ENCODE results near the gene DUS1L. TPM values are rescaled to one million over a fixed set of nuclear protein-coding genes. Genes with fewer than 3 reads are reported as not detected.

Gene DUS1L
- total RNA-seq, 1 donor from 2014 or later = 73.3 TPM

DNA sequence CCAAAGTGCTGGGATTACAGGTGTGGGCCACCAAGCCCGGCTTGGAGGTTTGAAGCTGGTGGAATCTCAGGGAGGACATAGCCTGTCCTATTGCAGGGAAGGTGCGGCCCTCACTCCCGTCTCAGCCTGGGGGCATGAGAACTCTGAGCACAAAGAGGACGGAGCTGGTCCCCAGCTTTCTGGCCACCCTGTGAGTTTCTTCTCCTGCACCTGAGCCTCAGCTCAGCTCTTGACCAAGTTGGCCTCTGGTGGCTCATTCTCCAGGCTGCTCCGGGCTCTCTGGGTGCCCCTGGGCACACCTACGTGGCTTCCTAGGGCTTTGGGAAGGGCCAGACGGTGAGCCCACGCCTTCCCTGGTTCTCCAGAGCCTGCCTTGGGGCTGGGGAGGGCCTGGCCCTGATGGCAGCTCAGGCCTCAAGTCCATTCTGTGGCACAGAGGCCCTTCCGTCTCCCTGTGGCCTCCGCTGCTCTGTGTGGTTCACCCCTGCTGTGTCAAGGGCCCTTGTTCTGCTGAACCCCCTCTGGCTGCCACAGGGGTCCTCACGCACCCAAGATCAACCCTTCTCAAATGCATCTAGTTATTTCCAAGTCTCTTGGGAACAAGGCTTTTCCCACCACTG lies 39.3 kb upstream of the DUS1L start:
- peaks cover 28% of the 10 kb centered on the region for H3K4me1 Mint-ChIP-seq (ENCODE audit: unreplicated experiment)
- no peak overlapping the region for H3K27ac Mint-ChIP-seq (ENCODE audit: unreplicated experiment)
- H3K27me3 Mint-ChIP-seq (ENCODE audit: unreplicated experiment) = no peaks in the 10 kb centered on the region
- no peak overlapping the region for H3K4me3 Mint-ChIP-seq (ENCODE audit: unreplicated experiment)
- DNase-seq (ENCODE audit: extremely low spot score, unreplicated experiment) = no peak
- no peaks in the 10 kb centered on the region for H3K9me3 Mint-ChIP-seq (ENCODE audit: unreplicated experiment)
- TF ChIP-seq, protein P1, sequence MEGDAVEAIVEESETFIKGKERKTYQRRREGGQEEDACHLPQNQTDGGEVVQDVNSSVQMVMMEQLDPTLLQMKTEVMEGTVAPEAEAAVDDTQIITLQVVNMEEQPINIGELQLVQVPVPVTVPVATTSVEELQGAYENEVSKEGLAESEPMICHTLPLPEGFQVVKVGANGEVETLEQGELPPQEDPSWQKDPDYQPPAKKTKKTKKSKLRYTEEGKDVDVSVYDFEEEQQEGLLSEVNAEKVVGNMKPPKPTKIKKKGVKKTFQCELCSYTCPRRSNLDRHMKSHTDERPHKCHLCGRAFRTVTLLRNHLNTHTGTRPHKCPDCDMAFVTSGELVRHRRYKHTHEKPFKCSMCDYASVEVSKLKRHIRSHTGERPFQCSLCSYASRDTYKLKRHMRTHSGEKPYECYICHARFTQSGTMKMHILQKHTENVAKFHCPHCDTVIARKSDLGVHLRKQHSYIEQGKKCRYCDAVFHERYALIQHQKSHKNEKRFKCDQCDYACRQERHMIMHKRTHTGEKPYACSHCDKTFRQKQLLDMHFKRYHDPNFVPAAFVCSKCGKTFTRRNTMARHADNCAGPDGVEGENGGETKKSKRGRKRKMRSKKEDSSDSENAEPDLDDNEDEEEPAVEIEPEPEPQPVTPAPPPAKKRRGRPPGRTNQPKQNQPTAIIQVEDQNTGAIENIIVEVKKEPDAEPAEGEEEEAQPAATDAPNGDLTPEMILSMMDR (IDR thresholded peaks at IDR 0.05) = no peak
- H3K36me3 Mint-ChIP-seq (ENCODE audit: unreplicated experiment) = no peaks in the 10 kb centered on the region

DNA sequence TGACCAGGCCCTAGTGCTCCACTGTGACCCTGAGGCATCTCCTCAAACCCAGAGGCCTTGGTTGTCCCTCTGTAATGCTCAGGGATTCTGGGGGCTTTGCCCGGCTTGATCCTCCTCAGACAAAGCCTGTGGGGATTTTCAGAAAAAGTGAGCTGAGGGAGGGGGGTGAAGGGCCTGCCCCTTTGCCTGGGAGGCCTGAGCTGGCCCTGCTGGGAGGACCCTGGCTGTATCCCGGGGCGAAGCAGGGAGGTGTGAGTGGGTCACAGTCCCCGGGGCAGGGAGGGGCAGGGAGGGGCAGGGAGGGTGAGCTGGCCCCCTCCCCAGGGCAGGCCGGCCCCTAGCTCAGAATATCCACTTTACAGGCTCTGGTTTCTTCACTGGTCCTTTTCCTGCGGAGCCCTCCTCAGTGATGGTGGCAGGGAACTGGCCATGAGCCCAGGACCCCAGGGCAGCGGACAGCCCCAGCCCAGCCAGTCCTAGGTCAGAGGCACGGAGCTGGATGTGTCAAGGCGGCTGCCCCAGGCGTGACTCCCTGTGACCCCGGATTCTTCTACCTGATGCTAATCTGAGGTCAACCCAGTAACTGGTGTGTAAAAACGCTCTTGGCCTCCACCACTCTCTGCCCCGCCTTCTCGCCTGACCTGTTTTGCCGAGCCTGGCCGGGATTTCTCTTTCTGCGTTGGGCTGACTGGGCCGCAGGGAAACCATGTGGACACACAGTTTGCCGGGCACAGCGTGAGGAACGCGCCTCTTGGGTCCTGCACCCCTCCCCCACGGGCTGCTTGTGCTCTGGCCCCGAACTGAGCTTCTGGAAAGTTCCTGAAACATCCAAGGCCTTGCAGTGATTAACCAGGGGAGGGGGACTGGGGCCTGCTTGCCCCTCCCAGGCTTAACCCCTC lies 38.2 kb upstream of the DUS1L start:
- Mint-ChIP-seq H3K9me3 (ENCODE audit: unreplicated experiment) (no peaks in the 10 kb centered on the region), H3K36me3 (ENCODE audit: unreplicated experiment) (no peaks in the 10 kb centered on the region), H3K27ac (ENCODE audit: unreplicated experiment) (no peak overlapping the region), H3K4me3 (ENCODE audit: unreplicated experiment) (no peak overlapping the region), H3K27me3 (ENCODE audit: unreplicated experiment) (no peaks in the 10 kb centered on the region), H3K4me1 (ENCODE audit: unreplicated experiment) (peaks cover 35% of the 10 kb centered on the region)
- TF ChIP-seq, protein P1 (IDR thresholded peaks at IDR 0.05) = no peak
- no peak for DNase-seq (ENCODE audit: extremely low spot score, unreplicated experiment)

DNA sequence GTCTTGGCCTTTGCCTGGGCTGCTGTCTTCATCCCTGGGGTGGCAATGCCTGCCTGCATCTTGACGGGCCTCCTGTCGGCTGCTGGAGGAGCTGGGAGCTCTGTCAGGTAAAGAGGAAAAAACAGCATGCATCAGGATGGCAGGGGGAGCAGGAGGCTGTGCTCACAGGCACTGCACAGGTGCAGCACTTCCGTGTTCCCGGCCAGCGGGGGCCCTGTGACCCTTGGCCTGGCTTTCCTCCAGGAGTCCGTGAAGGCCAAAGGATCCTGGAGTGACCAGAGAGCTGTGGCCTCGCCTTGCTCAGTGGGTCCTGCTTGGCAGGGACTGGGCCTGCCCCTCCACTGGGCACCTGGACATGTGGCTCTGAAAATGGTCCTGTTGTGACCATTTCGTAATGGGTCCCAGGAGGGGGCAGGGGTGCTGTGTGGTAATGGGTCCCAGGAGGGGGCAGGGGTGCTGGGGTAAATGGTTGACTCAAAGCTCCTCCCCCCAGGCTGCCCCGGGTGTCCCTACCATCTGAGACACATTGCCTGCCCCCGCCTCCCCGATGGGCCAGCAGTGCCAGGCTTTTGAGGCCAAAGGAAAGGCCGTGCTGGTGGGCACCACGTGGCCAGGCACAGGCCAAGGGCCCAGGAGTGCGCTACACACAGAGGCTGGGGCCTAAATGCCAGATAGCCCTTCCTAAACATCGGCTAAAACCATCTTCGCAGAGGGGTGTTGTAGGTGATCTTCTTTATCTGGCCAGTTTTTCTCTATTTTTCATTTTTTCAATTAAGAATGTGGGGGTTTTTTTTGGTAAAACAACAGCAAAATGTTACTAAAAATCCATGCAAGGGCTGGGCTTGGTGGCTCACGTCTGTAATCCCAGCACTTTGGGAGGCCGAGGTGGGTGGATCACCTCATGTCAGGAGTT lies 36.4 kb upstream of the DUS1L start:
- Mint-ChIP-seq H3K9me3 (ENCODE audit: unreplicated experiment) (no peaks in the 10 kb centered on the region), H3K27ac (ENCODE audit: unreplicated experiment) (peak overlapping the region; percentile 16), H3K4me3 (ENCODE audit: unreplicated experiment) (no peak overlapping the region), H3K36me3 (ENCODE audit: unreplicated experiment) (no peaks in the 10 kb centered on the region), H3K27me3 (ENCODE audit: unreplicated experiment) (no peaks in the 10 kb centered on the region), H3K4me1 (ENCODE audit: unreplicated experiment) (peaks cover 28% of the 10 kb centered on the region)
- TF ChIP-seq, protein P1 (IDR thresholded peaks at IDR 0.05) = no peak
- DNase-seq (ENCODE audit: extremely low spot score, unreplicated experiment) = no peak

DNA sequence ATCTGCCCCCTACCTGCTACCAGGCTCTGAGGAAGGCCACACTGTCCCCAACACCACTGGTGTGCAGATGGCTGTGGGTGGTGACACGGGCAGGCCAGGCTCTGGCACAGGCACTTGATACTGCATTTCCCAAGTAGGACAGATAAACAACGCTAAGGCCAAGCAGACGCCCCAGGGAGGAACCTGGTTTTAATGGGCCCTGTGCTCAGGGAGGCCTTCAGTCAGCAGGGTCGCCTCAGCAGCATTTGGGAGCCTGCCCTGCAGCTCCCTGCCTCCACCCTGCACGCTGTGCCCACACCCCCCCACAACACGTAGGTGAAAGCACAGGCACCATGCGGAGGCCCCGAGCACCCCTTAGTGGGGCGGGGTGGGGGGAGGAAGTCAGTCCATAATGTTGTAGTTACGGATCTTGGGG lies 35.7 kb upstream of the DUS1L start:
- no peak for DNase-seq (ENCODE audit: extremely low spot score, unreplicated experiment)
- H3K27ac Mint-ChIP-seq (ENCODE audit: unreplicated experiment) = no peak overlapping the region
- H3K27me3 Mint-ChIP-seq (ENCODE audit: unreplicated experiment) = no peaks in the 10 kb centered on the region
- no peak overlapping the region for H3K4me3 Mint-ChIP-seq (ENCODE audit: unreplicated experiment)
- H3K4me1 Mint-ChIP-seq (ENCODE audit: unreplicated experiment) = peaks cover 29% of the 10 kb centered on the region
- no peaks in the 10 kb centered on the region for H3K9me3 Mint-ChIP-seq (ENCODE audit: unreplicated experiment)
- no peaks in the 10 kb centered on the region for H3K36me3 Mint-ChIP-seq (ENCODE audit: unreplicated experiment)
- TF ChIP-seq, protein P1 (IDR thresholded peaks at IDR 0.05) = no peak
